Brain microvascular endothelial cell (primary cell): ENCODE results near the gene RIT2.

Experiments
- DNase-seq: peaks from one replicate; pipeline ENCODE4 v3.0.0-alpha.2; 2020
- H3K27ac ChIP-seq: fragments of 250-450 bp; sonication (Bioruptor Pico); 2 replicates; pipeline ENCODE4 v1.5.1; 2020; ENCODE audit warnings: mild to moderate bottlenecking, moderate library complexity
- H3K27me3 ChIP-seq: fragments of 250-450 bp; sonication (Bioruptor Pico); replicated peaks from 2 replicates; pipeline ENCODE4 v1.5.1; 2020; ENCODE audit warnings: mild to moderate bottlenecking
- H3K36me3 ChIP-seq: fragments of 250-450 bp; sonication (Bioruptor Pico); replicated peaks from 2 replicates; pipeline ENCODE4 v1.5.1; 2020; ENCODE audit warnings: mild to moderate bottlenecking
- H3K4me3 ChIP-seq: 2 replicates; pipeline ENCODE4 v1.5.1; 2011; ENCODE audit warnings: low read depth, mild to moderate bottlenecking, control low read depth, low read length, moderate library complexity
- CTCF ChIP-seq: IDR thresholded peaks from 2 replicates; pipeline ENCODE4 v1.5.1; 2011; ENCODE audit warnings: low read depth, mild to moderate bottlenecking, moderate library complexity, low read length, control low read depth, inconsistent platforms; ENCODE audit errors: missing control alignments
- in situ Hi-C: cut with HindIII; loops from 2 replicates; pipeline ENCODE4 v1.10.0; 2017; ENCODE audit warnings: low sequenced_read_pairs, low pct_ligation_motif_present

RIT2 gene

GRCh38 chr18:42958353-42958752 is 157.1 kb downstream of the RIT2 start:
- Histone ChIP-seq H3K4me3 (no peak overlapping the region), H3K27me3 (no peaks in the 10 kb centered on the region), H3K27ac (no peak overlapping the region), H3K36me3 (no peaks in the 10 kb centered on the region)
- TF ChIP-seq CTCF = no peak
- in situ Hi-C loops = no loop called here
- no peak for DNase-seq

- Histone ChIP-seq H3K4me3 (no peak overlapping the region), H3K27ac (no peak overlapping the region), H3K36me3 (no peaks in the 10 kb centered on the region), H3K27me3 (no peaks in the 10 kb centered on the region)
- TF ChIP-seq CTCF = no peak
- in situ Hi-C loops = no loop called here
- no peak for DNase-seq
Measured at GRCh38 chr18:42956287-42956686, 159.2 kb downstream of the RIT2 start.

- Histone ChIP-seq H3K27ac (no peak overlapping the region), H3K27me3 (no peaks in the 10 kb centered on the region), H3K36me3 (no peaks in the 10 kb centered on the region), H3K4me3 (no peak overlapping the region)
- DNase-seq = no peak
- TF ChIP-seq CTCF = no peak
- in situ Hi-C loops = no loop called here
Measured at GRCh38 chr18:42954887-42955286, 160.6 kb downstream of the RIT2 start.

GRCh38 chr18:42953306-42953705 is 162.2 kb downstream of the RIT2 start:
- H3K27ac ChIP-seq = no peak overlapping the region
- no peaks in the 10 kb centered on the region for H3K36me3 ChIP-seq
- H3K27me3 ChIP-seq = no peaks in the 10 kb centered on the region
- no peak for DNase-seq
- TF ChIP-seq CTCF = no peak
- in situ Hi-C loops = no loop called here
- H3K4me3 ChIP-seq = no peak overlapping the region

GRCh38 chr18:42950732-42951131 is 164.8 kb downstream of the RIT2 start:
- no peaks in the 10 kb centered on the region for H3K27me3 ChIP-seq
- in situ Hi-C loops = no loop called here
- H3K36me3 ChIP-seq = no peaks in the 10 kb centered on the region
- H3K27ac ChIP-seq = no peak overlapping the region
- TF ChIP-seq CTCF = no peak
- no peak for DNase-seq
- no peak overlapping the region for H3K4me3 ChIP-seq

GRCh38 chr18:42948831-42949230 is 166.7 kb downstream of the RIT2 start:
- no peaks in the 10 kb centered on the region for H3K36me3 ChIP-seq
- H3K4me3 ChIP-seq = no peak overlapping the region
- DNase-seq = no peak
- in situ Hi-C loops = no loop called here
- TF ChIP-seq CTCF = no peak
- no peaks in the 10 kb centered on the region for H3K27me3 ChIP-seq
- H3K27ac ChIP-seq = no peak overlapping the region
